SIG-M5 treated with dmso at 0.1 percent for 504 hours (cell line): ENCODE data around the gene COLEC12.

Source experiments
- DNase-seq: peaks from one replicate; lab custom pipeline; 2025; ENCODE audit not compliant: unreplicated experiment; lab: John Stamatoyannopoulos, UW

COLEC12 gene

GRCh38 chr18:475202-476031 is 25.1 kb downstream of the COLEC12 start:
- DNase-seq = no peak

GRCh38 chr18:474416-474815 is 26.1 kb downstream of the COLEC12 start:
- no peak for DNase-seq

- DNase-seq = no peak
These were observed 26.7 kb downstream of the COLEC12 start for GRCh38 chr18:473802-474201.

- no peak for DNase-seq
These were observed 28.8 kb downstream of the COLEC12 start for GRCh38 chr18:471716-472115.

- DNase-seq = peak; percentile 86
These were observed 29.6 kb downstream of the COLEC12 start for GRCh38 chr18:470661-471501.

- DNase-seq = peak; percentile 33
These were observed 31.3 kb downstream of the COLEC12 start for GRCh38 chr18:468955-469790.

GRCh38 chr18:463827-464541 is 36.5 kb downstream of the COLEC12 start:
- DNase-seq = peak; percentile 85

- no peak for DNase-seq
These were observed 37.1 kb downstream of the COLEC12 start for GRCh38 chr18:463403-463802.

- DNase-seq = no peak
These were observed 38.7 kb downstream of the COLEC12 start for GRCh38 chr18:461762-462161.

- DNase-seq = no peak
These were observed 39.7 kb downstream of the COLEC12 start for GRCh38 chr18:460791-461190.

- no peak for DNase-seq
These were observed 40.5 kb downstream of the COLEC12 start for GRCh38 chr18:459814-460593.

GRCh38 chr18:457521-458412 is 42.7 kb downstream of the COLEC12 start:
- peak; percentile 12 for DNase-seq

- no peak for DNase-seq
These were observed 43.4 kb downstream of the COLEC12 start for GRCh38 chr18:457140-457519.

GRCh38 chr18:456361-457139 is 44.0 kb downstream of the COLEC12 start:
- DNase-seq = no peak

- DNase-seq = no peak
These were observed 47.1 kb downstream of the COLEC12 start for GRCh38 chr18:453400-453799.

- no peak for DNase-seq
These were observed 47.7 kb downstream of the COLEC12 start for GRCh38 chr18:452816-453215.

- peak; percentile 17 for DNase-seq
These were observed 51.1 kb downstream of the COLEC12 start for GRCh38 chr18:449374-449773.
